Activated naive CD8-positive, alpha-beta T cell treated with anti-CD3 and anti-CD28 coated beads for 36 hours (primary cell): ENCODE measurements around the gene ATMIN. TPM values are rescaled to one million over a fixed set of nuclear protein-coding genes. Genes with fewer than 3 reads are reported as not detected.
A peak's percentile ranks its signal among the peaks of the same experiment; 100 is the strongest.

Source experiments
- DNase-seq: peaks from one replicate; pipeline ENCODE4 v3.0.0; 2021
- H3K27ac Mint-ChIP-seq: one replicate; pipeline ENCODE4 v1.8.0; 2022; ENCODE audit warnings: mild to moderate bottlenecking, moderate library complexity, mixed read lengths
- H3K27me3 Mint-ChIP-seq: one replicate; pipeline ENCODE4 v1.8.0; 2022; ENCODE audit warnings: mild to moderate bottlenecking, mixed read lengths
- H3K36me3 Mint-ChIP-seq: one replicate; pipeline ENCODE4 v1.8.0; 2021; ENCODE audit warnings: mild to moderate bottlenecking, mixed read lengths
- H3K4me1 Mint-ChIP-seq: one replicate; pipeline ENCODE4 v1.8.0; 2021; ENCODE audit warnings: mixed read lengths
- H3K4me3 Mint-ChIP-seq: one replicate; pipeline ENCODE4 v1.8.0; 2022; ENCODE audit warnings: mild to moderate bottlenecking, moderate library complexity, mixed read lengths
- H3K9me3 Mint-ChIP-seq: one replicate; pipeline ENCODE4 v1.8.0; 2022; ENCODE audit warnings: mixed read lengths
- total RNA-seq, 2 experiments: library from RNA; stranded (reverse); gene quantifications; one replicate each; pipeline ENCODE4 v1.2.3, GENCODE V29; 2021

The ATMIN gene
- total RNA-seq, 2 experiments from 2014 or later, result 24.5 to 27.7 TPM

GRCh38 chr16:80997964-80998620 is 37.5 kb upstream of the ATMIN start:
- Mint-ChIP-seq H3K4me3 (peak overlapping the region; percentile 32), H3K9me3 (peaks cover 8% of the 10 kb centered on the region), H3K4me1 (peaks cover 57% of the 10 kb centered on the region), H3K27ac (no peak overlapping the region), H3K27me3 (no peaks in the 10 kb centered on the region), H3K36me3 (peaks cover 54% of the 10 kb centered on the region)
- DNase-seq, result no peak

DNA sequence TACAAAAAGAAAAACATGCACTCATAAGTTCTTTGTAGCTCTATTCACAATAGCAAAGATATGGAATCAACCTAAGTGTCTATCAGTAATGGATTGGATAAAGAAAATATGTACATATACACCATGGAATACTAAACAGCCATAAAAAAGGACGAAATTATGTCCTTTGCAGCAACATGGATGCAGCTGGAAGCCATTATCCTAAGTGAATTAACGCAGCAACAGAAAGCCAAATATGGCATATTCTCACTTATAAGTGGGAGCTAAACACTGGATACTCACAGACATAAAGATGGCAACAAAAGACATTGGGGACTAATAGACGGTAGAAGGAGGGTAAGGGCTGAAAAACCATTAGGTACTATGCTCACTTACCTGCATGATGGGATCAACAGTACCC is 34.8 kb upstream of the ATMIN start:
- peaks cover 64% of the 10 kb centered on the region for H3K4me1 Mint-ChIP-seq
- DNase-seq, result no peak
- H3K9me3 Mint-ChIP-seq, result peaks cover 8% of the 10 kb centered on the region
- no peak overlapping the region for H3K27ac Mint-ChIP-seq
- H3K4me3 Mint-ChIP-seq, result no peak overlapping the region
- no peaks in the 10 kb centered on the region for H3K27me3 Mint-ChIP-seq
- peaks cover 50% of the 10 kb centered on the region for H3K36me3 Mint-ChIP-seq

- peaks cover 8% of the 10 kb centered on the region for H3K9me3 Mint-ChIP-seq
- H3K4me3 Mint-ChIP-seq, result no peak overlapping the region
- H3K27ac Mint-ChIP-seq, result no peak overlapping the region
- peaks cover 64% of the 10 kb centered on the region for H3K4me1 Mint-ChIP-seq
- H3K27me3 Mint-ChIP-seq, result no peaks in the 10 kb centered on the region
- H3K36me3 Mint-ChIP-seq, result peaks cover 51% of the 10 kb centered on the region
- no peak for DNase-seq
These were observed 34.3 kb upstream of the ATMIN start for GRCh38 chr16:81001330-81001729.

- Mint-ChIP-seq H3K27me3 (no peaks in the 10 kb centered on the region), H3K4me1 (peaks cover 51% of the 10 kb centered on the region), H3K4me3 (peak overlapping the region; percentile 77), H3K36me3 (peaks cover 58% of the 10 kb centered on the region), H3K27ac (peak overlapping the region; percentile 94), H3K9me3 (peaks cover 8% of the 10 kb centered on the region)
- no peak for DNase-seq
These were observed 32.6 kb upstream of the ATMIN start for GRCh38 chr16:81003064-81003463.

DNA sequence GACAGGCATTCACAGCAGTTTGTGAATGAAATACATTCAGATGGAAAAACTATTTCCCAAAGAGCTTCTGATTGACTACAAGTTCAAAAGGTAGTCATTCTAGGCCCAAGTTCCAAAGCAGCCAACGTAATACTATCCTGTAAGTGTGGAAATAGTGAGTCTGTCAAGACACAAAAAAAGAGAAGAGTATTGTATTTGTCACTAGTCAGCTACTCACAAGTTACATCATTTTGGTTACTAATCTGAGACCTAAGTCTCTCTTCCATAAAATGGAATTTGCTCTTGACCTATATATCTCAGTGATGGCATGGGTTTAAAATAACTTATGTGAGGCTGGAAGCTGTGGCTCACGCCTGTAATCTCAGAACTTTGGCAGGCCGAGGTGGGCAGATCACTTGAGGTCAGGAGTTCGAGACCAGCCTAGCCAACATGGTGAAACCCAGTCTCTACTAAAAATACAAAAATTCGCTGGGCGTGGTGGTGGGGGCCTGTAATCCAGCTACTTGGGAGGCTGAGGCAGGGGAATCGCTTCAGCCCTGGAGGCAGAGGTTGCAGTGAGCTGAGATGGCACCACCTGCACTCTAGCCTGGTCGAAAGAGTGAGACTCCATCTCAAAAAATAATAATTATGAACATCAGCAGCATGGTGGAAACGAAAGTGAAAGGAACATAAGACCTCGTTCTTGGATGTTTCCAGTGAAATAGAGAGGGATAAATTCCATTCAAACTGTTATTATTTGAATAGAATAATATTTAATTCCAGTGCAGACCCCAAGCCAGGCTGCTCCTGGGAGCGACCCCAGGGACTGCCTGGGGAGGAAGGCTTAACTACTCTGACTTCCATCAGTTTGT is 31.8 kb upstream of the ATMIN start:
- no peak for DNase-seq
- H3K27me3 Mint-ChIP-seq, result no peaks in the 10 kb centered on the region
- peaks cover 62% of the 10 kb centered on the region for H3K36me3 Mint-ChIP-seq

DNA sequence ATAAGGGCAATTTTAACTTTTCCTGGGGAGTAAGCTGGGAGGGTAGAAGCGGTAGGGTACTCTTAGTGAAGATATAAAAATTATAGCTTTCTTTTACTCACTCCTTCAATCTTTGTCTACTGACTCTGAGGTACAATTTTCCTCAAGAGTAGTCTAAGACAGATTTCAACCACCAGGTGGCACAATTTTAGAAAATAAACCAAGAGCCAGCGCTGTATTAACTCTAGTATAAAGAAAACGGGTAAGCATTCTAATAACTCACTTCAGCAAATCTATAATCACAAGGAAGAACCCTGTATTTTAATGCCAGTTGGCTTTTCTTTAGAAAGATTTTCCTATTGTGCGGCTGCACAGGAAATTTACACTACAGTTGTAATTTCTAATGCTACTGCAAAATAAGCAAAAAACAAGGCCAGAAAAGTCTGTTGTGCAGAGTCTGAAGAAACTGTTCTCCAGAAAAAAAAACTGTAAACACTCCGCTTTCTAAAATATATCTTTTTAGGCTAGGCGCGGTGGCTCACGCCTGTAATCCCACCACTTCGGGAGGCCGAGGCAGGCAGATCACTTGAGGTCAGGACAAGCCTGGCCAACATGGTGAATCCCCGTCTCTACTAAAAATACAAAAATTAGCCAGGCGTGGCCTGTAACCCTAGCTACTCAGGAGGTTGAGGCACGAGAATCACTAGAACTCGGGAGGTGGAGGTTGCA is 30.8 kb upstream of the ATMIN start:
- Mint-ChIP-seq H3K36me3 (peaks cover 62% of the 10 kb centered on the region), H3K27me3 (no peaks in the 10 kb centered on the region), H3K4me1 (peaks cover 47% of the 10 kb centered on the region), H3K27ac (peak overlapping the region; percentile 94), H3K9me3 (peaks cover 2% of the 10 kb centered on the region), H3K4me3 (peak overlapping the region; percentile 77)
- DNase-seq, result no peak

More for the DNA sequence above, 31.8 kb upstream of the ATMIN start:
- H3K9me3 Mint-ChIP-seq, result peaks cover 8% of the 10 kb centered on the region
- peak overlapping the region; percentile 94 for H3K27ac Mint-ChIP-seq
- peak overlapping the region; percentile 77 for H3K4me3 Mint-ChIP-seq
- peaks cover 51% of the 10 kb centered on the region for H3K4me1 Mint-ChIP-seq

DNA sequence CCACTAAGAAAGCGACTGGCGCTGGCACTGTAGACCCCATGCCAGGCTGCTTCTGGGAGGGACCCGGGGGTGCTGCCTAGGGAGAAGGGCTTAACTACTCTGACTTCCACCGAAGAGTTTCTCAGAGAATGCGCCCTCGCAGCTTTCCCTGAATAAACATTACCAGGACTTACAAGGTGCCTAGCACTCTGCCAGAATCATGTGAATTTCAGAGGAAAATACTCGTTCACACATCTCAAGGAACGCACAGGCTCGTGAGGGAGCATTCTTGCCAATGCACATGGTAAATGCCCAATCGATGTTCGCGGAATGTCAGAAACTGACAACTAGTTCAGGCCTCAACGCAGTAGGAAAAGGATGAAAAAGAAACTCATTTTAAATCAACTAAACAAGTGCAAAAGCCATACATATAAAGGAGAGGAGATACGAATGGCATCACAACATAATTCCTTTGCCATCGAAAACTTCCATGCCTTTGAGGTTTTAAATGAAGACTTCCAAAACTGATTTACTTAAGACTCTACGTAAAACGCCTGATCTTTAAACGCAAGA is 30.0 kb upstream of the ATMIN start:
- peaks cover 46% of the 10 kb centered on the region for H3K4me1 Mint-ChIP-seq

GRCh38 chr16:81006211-81006812 is 29.3 kb upstream of the ATMIN start:
- peaks cover 44% of the 10 kb centered on the region for H3K4me1 Mint-ChIP-seq
- DNase-seq, result peak; percentile 81
- peaks cover 60% of the 10 kb centered on the region for H3K36me3 Mint-ChIP-seq

More for the DNA sequence above, 30.0 kb upstream of the ATMIN start:
- DNase-seq, result no peak
- H3K27me3 Mint-ChIP-seq, result no peaks in the 10 kb centered on the region
- H3K36me3 Mint-ChIP-seq, result peaks cover 58% of the 10 kb centered on the region
- no peaks in the 10 kb centered on the region for H3K9me3 Mint-ChIP-seq
- peak overlapping the region; percentile 99 for H3K4me3 Mint-ChIP-seq
- H3K27ac Mint-ChIP-seq, result peak overlapping the region; percentile 100

GRCh38 chr16:81006813-81007695 is 28.6 kb upstream of the ATMIN start, which contains the start of the genes CENPN and CMC2:
TSS of gene CENPN (plus strand) at chr16:81007214. CDS start at chr16:81011940, 4,726 bp downstream.
TSS of gene CMC2 (minus strand) at chr16:81006885. CDS start at chr16:80997394, 9,491 bp downstream.
- H3K27me3 Mint-ChIP-seq, result no peaks in the 10 kb centered on the region
- H3K4me3 Mint-ChIP-seq, result peak within 1 kb of the TSS; percentile 99
- H3K4me1 Mint-ChIP-seq, result peaks cover 37% of the 10 kb centered on the region
- H3K36me3 Mint-ChIP-seq, result peaks cover 58% of the 10 kb centered on the region
- no peaks in the 10 kb centered on the region for H3K9me3 Mint-ChIP-seq
- peak within 1 kb of the TSS; percentile 100 for H3K27ac Mint-ChIP-seq
- peak; percentile 96 for DNase-seq

More at GRCh38 chr16:81006211-81006812, 29.3 kb upstream of the ATMIN start:
- Mint-ChIP-seq H3K9me3 (no peaks in the 10 kb centered on the region), H3K4me3 (peak overlapping the region; percentile 99), H3K27me3 (no peaks in the 10 kb centered on the region), H3K27ac (peak overlapping the region; percentile 100)

DNA sequence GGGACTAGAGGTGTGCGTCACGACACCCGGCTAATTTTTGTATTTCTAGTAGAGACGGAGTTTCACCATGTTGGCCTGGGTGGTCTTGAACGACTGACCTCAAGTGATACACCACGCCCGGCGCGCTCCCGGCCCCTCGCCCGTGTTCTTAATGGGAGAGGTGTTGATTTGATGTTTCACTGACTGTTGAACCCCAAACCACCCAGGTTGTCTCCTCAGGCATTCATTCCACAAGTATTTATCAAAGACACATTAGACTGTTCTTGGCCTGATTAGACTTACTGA is 27.2 kb upstream of the ATMIN start:
- H3K4me1 Mint-ChIP-seq, result peaks cover 29% of the 10 kb centered on the region
- no peak for DNase-seq
- H3K9me3 Mint-ChIP-seq, result no peaks in the 10 kb centered on the region
- peak overlapping the region; percentile 48 for H3K27ac Mint-ChIP-seq
- peaks cover 55% of the 10 kb centered on the region for H3K36me3 Mint-ChIP-seq
- H3K4me3 Mint-ChIP-seq, result peak overlapping the region; percentile 99
- H3K27me3 Mint-ChIP-seq, result no peaks in the 10 kb centered on the region

- peaks cover 54% of the 10 kb centered on the region for H3K36me3 Mint-ChIP-seq
- H3K27ac Mint-ChIP-seq, result no peak overlapping the region
- H3K4me1 Mint-ChIP-seq, result peaks cover 14% of the 10 kb centered on the region
These were observed 22.7 kb upstream of the ATMIN start for GRCh38 chr16:81012974-81013373.

DNA sequence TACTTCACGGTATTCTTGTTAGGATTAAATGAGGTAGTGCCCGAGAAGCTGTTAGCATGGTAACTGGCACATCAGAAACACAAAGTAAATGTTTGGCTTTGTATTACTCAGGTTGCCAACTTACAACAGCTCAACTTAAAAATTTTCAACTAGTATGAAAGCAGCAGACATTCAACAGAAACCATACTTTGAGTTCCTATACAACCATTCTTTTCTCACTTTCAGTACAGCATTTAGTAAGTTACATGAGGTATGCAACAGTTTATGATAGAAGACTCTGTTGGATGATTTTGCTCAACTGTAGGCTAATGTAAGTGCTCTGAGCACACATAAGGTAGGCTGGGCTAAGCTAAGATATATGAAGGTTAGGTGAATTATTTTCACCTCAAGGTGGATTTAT is 21.0 kb upstream of the ATMIN start:
- H3K36me3 Mint-ChIP-seq, result peaks cover 44% of the 10 kb centered on the region
- H3K4me3 Mint-ChIP-seq, result no peak overlapping the region
- DNase-seq, result no peak
- no peak overlapping the region for H3K27ac Mint-ChIP-seq
- no peaks in the 10 kb centered on the region for H3K27me3 Mint-ChIP-seq
- H3K9me3 Mint-ChIP-seq, result no peaks in the 10 kb centered on the region
- no peaks in the 10 kb centered on the region for H3K4me1 Mint-ChIP-seq

More at GRCh38 chr16:81012974-81013373, 22.7 kb upstream of the ATMIN start:
- Mint-ChIP-seq H3K9me3 (no peaks in the 10 kb centered on the region), H3K4me3 (no peak overlapping the region), H3K27me3 (no peaks in the 10 kb centered on the region)
- DNase-seq, result no peak

DNA sequence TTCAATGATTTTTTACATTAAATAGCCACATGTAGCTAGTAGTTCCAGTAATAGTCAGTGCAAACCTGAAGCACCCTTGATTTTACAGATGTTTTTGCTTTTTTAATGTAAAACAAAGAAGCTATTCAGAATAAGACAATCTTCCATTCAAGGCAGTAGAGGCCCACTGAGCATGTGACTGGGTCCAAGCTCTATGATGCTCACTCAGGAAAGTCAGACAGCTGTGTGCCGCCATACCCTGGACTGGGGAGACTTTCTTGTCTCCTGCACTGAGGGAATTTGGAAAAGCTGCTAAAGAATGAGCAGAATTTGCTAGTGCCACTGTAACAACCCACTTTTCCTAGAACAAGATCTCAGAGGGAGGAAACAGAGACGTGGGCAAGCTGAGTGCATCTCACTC is 17.1 kb upstream of the ATMIN start:
- no peaks in the 10 kb centered on the region for H3K9me3 Mint-ChIP-seq
- H3K36me3 Mint-ChIP-seq, result peaks cover 37% of the 10 kb centered on the region
- no peak for DNase-seq
- H3K4me1 Mint-ChIP-seq, result no peaks in the 10 kb centered on the region
- H3K27me3 Mint-ChIP-seq, result no peaks in the 10 kb centered on the region
- H3K27ac Mint-ChIP-seq, result no peak overlapping the region
- no peak overlapping the region for H3K4me3 Mint-ChIP-seq

DNA sequence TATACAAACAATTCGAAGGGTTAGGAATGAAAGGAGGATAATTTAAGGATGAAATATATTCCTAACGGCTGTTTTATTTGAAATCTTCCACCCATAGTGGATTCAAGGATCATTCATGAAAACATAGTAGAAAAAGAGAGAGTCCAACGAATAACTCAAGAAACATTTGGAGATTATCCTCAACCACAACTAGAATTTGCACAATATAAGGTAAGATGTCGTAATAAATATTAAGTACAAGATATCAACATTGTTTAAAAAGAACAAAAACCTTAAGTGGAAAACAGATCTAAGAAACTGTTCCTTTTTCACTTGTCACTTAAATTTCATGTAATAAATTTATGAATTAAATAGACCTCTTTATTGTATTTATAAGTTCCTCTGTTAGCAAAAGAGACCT is 9.2 kb upstream of the ATMIN start:
- DNase-seq, result no peak
- Mint-ChIP-seq H3K27ac (no peak overlapping the region), H3K36me3 (peaks cover 56% of the 10 kb centered on the region), H3K9me3 (peaks cover 7% of the 10 kb centered on the region), H3K27me3 (no peaks in the 10 kb centered on the region), H3K4me3 (no peak overlapping the region), H3K4me1 (peaks cover 5% of the 10 kb centered on the region)
